C4-2B (cell line): ENCODE measurements around the gene DDX20.

ENCODE experiments used
- H3K27ac ChIP-seq: fragments of 450-650 bp; 2 replicates; pipeline ENCODE4 v1.5.1; 2017
- CTCF ChIP-seq: fragments of 450-650 bp; conservative IDR thresholded peaks from 2 replicates; pipeline ENCODE4 v1.5.1; 2017; ENCODE audit warnings: mild to moderate bottlenecking
- ZFX ChIP-seq: fragments of 450-650 bp; IDR thresholded peaks from 2 replicates; pipeline ENCODE4 v1.6.1; 2017

Gene DDX20

GRCh38 chr1:111719674-111720132 lies 36.0 kb upstream of the DDX20 start:
- no peak overlapping the region for H3K27ac ChIP-seq
- TF ChIP-seq ZFX (no peak), CTCF (no peak)

- TF ChIP-seq CTCF (no peak), ZFX (no peak)
These were observed 35.3 kb upstream of the DDX20 start for GRCh38 chr1:111720274-111720976.

GRCh38 chr1:111720977-111721786 lies 34.5 kb upstream of the DDX20 start:
- H3K27ac ChIP-seq = no peak overlapping the region
- TF ChIP-seq ZFX = no peak
- no peak for TF ChIP-seq CTCF

More at GRCh38 chr1:111720274-111720976, 35.3 kb upstream of the DDX20 start:
- no peak overlapping the region for H3K27ac ChIP-seq

GRCh38 chr1:111723091-111723806 lies 32.5 kb upstream of the DDX20 start:
- TF ChIP-seq CTCF (no peak), ZFX (no peak)
- no peak overlapping the region for H3K27ac ChIP-seq

GRCh38 chr1:111723871-111724270 lies 31.8 kb upstream of the DDX20 start:
- TF ChIP-seq CTCF (no peak), ZFX (no peak)
- no peak overlapping the region for H3K27ac ChIP-seq

GRCh38 chr1:111725192-111725591 lies 30.5 kb upstream of the DDX20 start:
- no peak for TF ChIP-seq ZFX
- no peak for TF ChIP-seq CTCF
- H3K27ac ChIP-seq = no peak overlapping the region
